Stimulated activated naive CD8-positive, alpha-beta T cell treated with anti-CD3 and anti-CD28 coated beads, Interleukin-15, Interleukin-2, amounts not matched to agents 100 ng/mL and 50 ng/mL, for 24 hours (primary cell): Measurements from ENCODE around the gene MBTD1.
"Not testable (repeated sequence)": the region's sequence is repeated elsewhere in the genome, so short reads cannot be mapped to it uniquely, and the experiment has no call there.

ENCODE experiments used
- H3K27ac Mint-ChIP-seq: one replicate; pipeline ENCODE4 v1.8.0; 2021; ENCODE audit warnings: mild to moderate bottlenecking, mixed read lengths
- H3K27me3 Mint-ChIP-seq: one replicate; pipeline ENCODE4 v1.8.0; 2021; ENCODE audit warnings: mixed read lengths
- H3K36me3 Mint-ChIP-seq: one replicate; pipeline ENCODE4 v1.8.0; 2021; ENCODE audit warnings: low read depth, mixed read lengths
- H3K4me1 Mint-ChIP-seq: one replicate; pipeline ENCODE4 v1.8.0; 2021; ENCODE audit warnings: low read depth, mixed read lengths
- H3K4me3 Mint-ChIP-seq: one replicate; pipeline ENCODE4 v1.8.0; 2021; ENCODE audit warnings: mild to moderate bottlenecking, mixed read lengths
- H3K9me3 Mint-ChIP-seq: one replicate; pipeline ENCODE4 v1.8.0; 2021; ENCODE audit warnings: mixed read lengths

The MBTD1 gene

DNA sequence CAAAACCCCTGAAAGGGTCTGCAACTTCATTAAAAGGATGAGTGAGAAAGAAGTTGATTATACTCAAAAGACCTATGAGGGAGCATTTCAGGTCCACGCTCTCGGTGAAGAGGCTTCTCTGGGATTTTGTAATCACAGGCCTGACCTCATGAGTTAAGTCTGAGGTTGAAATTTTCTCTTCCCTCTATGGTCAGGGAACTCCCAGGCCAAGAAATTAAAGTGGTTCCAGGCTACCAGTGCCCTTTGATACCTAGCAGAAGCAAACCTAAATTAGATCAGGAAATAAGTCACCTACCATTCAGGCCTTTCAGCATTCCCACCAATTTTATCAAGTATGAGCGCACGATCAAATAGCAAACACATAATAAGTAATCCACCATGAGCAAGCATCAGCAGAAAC lies 27.9 kb downstream of the MBTD1 start:
- Mint-ChIP-seq H3K4me3 (no peak overlapping the region), H3K9me3 (no peaks in the 10 kb centered on the region), H3K27me3 (no peaks in the 10 kb centered on the region), H3K36me3 (peaks cover 15% of the 10 kb centered on the region), H3K27ac (no peak overlapping the region), H3K4me1 (peaks cover 32% of the 10 kb centered on the region)

DNA sequence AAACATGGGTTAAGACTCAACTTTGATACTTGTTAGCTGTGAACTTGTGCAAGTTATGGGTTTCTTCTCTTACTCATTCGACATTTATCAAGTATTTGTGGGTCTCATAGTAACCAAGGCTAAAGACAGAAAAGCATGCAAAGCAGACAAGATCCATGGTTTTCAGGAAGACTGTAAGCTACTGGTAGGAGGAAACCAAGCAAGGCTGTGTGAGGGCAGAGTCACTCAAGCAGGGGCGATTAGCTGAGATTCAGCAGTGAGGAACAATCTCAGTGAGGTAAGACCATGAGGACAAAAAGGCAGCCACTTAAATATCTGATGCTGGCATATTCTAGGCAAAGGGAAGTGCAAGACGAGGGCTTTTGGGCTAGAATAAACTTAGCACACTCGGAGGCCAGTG lies 29.5 kb downstream of the MBTD1 start:
- Mint-ChIP-seq H3K4me1 (peaks cover 34% of the 10 kb centered on the region), H3K9me3 (no peaks in the 10 kb centered on the region), H3K27ac (peak overlapping the region; percentile 42), H3K4me3 (no peak overlapping the region), H3K36me3 (peaks cover 15% of the 10 kb centered on the region), H3K27me3 (no peaks in the 10 kb centered on the region)

DNA sequence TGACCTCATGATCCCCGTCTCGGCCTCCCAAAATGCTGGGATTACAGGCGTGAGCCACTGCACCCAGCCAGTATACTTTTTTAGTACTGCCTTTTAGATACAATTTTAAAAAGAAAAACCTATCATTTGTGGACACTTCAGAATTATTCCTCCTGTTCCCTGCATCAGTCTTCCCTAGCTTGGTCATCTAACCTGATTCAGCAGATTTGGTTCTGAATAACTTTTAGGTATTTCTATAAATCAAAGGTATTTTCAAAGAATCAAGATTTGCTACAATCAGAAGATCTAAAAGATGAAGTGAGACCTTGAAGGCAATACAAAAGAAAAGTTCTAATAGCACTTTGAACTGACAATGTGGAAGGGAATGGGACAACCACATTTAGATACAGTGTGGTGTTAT lies 30.0 kb downstream of the MBTD1 start:
- Mint-ChIP-seq H3K27me3 (no peaks in the 10 kb centered on the region), H3K4me1 (peaks cover 38% of the 10 kb centered on the region), H3K36me3 (peaks cover 17% of the 10 kb centered on the region), H3K4me3 (no peak overlapping the region), H3K27ac (no peak overlapping the region), H3K9me3 (no peaks in the 10 kb centered on the region)

DNA sequence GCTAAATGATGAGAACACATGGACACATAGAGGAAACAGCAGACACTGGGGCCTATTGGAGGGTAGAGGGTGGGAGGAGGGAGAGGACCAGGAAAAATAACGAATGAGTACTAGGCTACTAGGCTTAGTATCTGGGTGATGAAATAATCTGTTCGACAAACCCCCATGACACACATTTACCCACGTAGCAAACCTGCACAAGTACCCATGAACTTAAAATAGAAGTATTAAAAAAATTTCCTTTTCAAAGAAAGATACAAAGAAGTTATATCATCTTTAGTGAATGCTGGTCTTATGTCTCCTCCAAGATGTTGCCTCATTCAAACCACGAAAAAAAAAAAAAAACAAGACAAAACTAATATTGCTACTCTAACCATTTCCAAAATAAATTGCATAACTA lies 31.7 kb downstream of the MBTD1 start:
- H3K27me3 Mint-ChIP-seq = no peaks in the 10 kb centered on the region
- H3K36me3 Mint-ChIP-seq = peaks cover 22% of the 10 kb centered on the region
- no peak overlapping the region for H3K27ac Mint-ChIP-seq
- no peak overlapping the region for H3K4me3 Mint-ChIP-seq
- no peaks in the 10 kb centered on the region for H3K9me3 Mint-ChIP-seq
- peaks cover 42% of the 10 kb centered on the region for H3K4me1 Mint-ChIP-seq

DNA sequence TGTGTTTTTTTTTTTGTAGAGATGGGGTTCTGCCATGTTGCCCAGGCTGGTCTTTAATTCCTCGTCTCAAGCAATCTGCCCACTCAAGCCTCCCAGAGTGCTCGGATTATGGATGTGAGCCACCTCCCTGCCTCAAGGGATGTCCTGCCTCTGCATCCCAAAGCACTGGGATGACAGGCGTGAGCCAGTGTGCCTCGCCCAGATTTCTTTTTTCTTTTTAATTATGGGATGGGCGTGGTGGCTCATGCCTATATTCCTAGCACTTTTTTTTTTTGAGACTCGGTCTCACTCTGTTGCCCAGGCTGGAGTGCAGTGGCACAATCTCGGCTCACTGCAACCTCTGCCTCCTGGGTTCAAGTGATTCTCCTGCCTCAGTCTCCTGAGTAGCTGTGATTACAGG lies 34.3 kb downstream of the MBTD1 start:
- H3K27me3 Mint-ChIP-seq, H3K4me3 Mint-ChIP-seq, H3K9me3 Mint-ChIP-seq, H3K27ac Mint-ChIP-seq: not testable (repeated sequence)
- Mint-ChIP-seq H3K4me1 (peaks cover 34% of the 10 kb centered on the region), H3K36me3 (peaks cover 34% of the 10 kb centered on the region)

DNA sequence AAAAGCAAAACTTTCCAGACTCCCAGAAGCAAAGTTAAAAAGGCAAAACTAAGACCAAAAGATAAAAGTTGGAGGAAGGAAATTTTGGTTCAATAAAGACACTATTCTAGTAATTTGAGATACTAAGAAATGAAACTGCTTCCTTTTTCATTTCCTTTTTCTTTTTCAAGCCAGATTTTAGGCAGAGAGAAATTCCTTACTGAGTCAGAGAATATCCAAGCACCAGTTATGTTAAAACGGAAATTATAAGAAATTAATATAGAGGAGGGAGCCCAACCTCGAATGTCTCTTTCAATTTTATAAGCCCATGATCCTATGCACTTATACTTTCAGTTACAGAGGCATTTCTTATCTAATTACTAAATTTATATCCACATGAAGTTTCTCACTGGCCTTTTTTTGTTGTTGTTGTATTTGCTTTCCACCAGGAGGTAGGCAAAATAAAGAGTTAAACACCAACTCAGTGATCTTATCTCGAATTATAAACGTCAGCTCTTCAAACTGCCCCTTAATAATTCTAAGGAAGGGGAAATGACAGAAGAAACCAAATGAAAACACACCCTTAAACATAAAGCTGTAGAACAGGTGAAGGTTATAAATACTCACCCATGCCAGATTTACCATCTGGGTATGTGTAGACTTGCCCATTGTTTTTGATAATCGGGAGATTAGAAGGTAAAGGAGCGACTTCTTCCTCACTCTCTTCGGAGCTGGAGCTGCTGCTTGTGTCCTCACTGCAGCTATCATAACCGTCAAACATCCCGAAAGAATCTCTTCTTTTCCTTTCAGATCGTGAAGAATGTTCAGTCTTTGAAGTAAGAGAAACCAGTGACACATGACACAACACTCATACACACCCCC lies 35.2 kb downstream of the MBTD1 start:
- peak overlapping the region; percentile 34 for H3K27ac Mint-ChIP-seq
- no peaks in the 10 kb centered on the region for H3K9me3 Mint-ChIP-seq
- no peak overlapping the region for H3K4me3 Mint-ChIP-seq
- peaks cover 26% of the 10 kb centered on the region for H3K4me1 Mint-ChIP-seq
- peaks cover 36% of the 10 kb centered on the region for H3K36me3 Mint-ChIP-seq
- H3K27me3 Mint-ChIP-seq = no peaks in the 10 kb centered on the region

DNA sequence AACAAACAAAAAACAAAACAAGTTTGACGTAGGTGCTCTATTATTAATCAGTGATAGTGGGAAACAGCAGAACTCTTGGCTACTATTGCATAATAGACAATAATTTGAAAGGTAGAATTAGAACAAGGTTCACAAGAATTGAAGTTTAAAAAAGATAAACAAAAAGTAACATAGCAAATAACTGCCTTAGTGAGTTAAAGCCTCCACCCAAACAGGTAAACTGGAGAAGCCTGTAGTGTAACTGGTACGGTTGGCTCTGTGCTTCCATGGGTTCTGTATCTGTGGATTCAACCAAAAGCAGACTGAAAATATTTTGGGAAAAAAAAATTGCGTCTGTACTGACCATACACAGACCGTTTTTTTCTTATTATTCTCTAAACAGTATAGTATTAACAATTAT lies 38.5 kb downstream of the MBTD1 start:
- H3K27me3 Mint-ChIP-seq = no peaks in the 10 kb centered on the region
- no peak overlapping the region for H3K4me3 Mint-ChIP-seq
- peaks cover 17% of the 10 kb centered on the region for H3K4me1 Mint-ChIP-seq
- peaks cover 56% of the 10 kb centered on the region for H3K36me3 Mint-ChIP-seq
- no peaks in the 10 kb centered on the region for H3K9me3 Mint-ChIP-seq
- no peak overlapping the region for H3K27ac Mint-ChIP-seq

DNA sequence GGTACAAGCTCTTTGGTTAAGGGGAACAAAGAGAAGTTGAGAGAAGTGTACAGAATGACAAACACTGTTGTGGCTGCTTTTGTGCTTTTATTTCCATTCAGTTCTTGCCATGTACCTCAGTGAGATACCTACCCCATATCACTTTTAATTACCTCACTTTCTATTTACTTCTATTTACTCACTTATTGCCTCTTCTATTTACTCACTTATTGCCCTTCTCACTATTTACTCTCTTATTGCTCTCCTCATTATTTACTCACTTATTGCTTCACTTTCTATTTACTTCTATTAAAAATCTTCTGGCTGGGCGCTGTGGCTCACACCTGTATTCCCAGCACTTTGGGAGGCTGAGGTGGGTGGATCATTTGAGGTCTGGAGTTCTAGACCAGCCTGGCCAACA lies 41.9 kb downstream of the MBTD1 start:
- H3K27ac Mint-ChIP-seq = no peak overlapping the region
- peaks cover 59% of the 10 kb centered on the region for H3K36me3 Mint-ChIP-seq
- no peak overlapping the region for H3K4me3 Mint-ChIP-seq
- no peaks in the 10 kb centered on the region for H3K9me3 Mint-ChIP-seq
- no peaks in the 10 kb centered on the region for H3K27me3 Mint-ChIP-seq
- H3K4me1 Mint-ChIP-seq = no peaks in the 10 kb centered on the region

DNA sequence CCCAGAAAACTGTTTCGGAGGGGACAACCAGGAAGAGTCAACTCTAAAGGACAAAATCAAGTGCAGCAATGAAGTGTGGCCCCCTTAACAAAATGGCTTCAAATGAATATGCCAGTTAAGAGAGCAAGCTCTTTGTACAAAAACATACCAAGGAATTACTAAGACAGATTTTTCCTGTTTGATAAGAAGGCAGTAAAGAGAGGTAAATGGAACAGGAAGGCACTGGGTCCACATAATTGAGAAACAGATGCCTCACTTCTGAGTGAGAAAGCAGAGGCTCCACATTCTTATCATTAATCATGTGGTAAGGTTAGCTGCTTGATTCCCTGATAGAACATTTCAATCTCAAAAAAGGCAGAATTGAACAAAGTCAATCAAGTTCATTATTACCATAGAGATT lies 44.9 kb downstream of the MBTD1 start:
- Mint-ChIP-seq H3K9me3 (no peaks in the 10 kb centered on the region), H3K4me3 (no peak overlapping the region), H3K36me3 (peaks cover 57% of the 10 kb centered on the region), H3K4me1 (no peaks in the 10 kb centered on the region), H3K27ac (no peak overlapping the region), H3K27me3 (no peaks in the 10 kb centered on the region)

DNA sequence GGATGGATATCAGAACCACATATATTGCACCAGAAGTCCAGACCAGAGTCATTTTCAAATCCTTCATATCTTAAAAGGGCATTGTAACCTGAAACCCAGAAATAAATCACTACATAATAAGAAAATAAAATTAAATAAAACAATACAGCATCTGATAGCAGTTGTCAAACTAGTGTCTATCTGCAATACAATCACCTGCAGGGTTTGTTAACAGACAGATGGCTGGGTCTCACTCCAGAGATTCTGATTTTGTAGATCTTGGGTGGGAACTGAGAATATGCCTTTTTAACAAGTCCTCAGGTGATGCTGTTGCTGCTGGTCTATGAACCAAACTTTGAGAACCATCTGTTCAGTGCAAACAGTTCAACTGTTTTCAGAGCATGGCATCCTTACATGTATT lies 56.0 kb downstream of the MBTD1 start:
- Mint-ChIP-seq H3K4me1 (no peaks in the 10 kb centered on the region), H3K27ac (no peak overlapping the region), H3K4me3 (no peak overlapping the region), H3K9me3 (no peaks in the 10 kb centered on the region), H3K36me3 (peaks cover 30% of the 10 kb centered on the region), H3K27me3 (no peaks in the 10 kb centered on the region)

DNA sequence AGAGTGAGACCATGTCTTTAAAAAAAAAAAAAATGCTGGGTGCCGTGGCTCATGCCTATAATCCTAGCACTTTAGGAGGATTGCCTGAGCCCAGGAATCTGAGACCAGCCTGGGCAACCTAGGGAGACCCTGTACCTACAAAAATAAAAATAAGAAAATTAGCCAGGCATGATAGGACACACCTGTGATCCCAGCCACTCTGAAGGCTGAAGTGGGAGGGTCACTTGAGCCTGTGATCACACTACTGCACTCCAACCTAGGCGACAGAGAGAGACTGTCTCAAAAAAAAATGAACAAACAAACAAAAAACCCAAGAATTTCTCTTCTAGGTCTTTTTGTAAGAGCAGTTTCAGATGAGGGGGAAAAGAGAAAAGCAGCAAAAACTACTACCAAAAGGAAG lies 59.0 kb downstream of the MBTD1 start:
- H3K4me1 Mint-ChIP-seq = no peaks in the 10 kb centered on the region
- no peaks in the 10 kb centered on the region for H3K27me3 Mint-ChIP-seq
- H3K4me3 Mint-ChIP-seq = no peak overlapping the region
- peaks cover 38% of the 10 kb centered on the region for H3K36me3 Mint-ChIP-seq
- no peaks in the 10 kb centered on the region for H3K9me3 Mint-ChIP-seq
- peak overlapping the region; percentile 57 for H3K27ac Mint-ChIP-seq

DNA sequence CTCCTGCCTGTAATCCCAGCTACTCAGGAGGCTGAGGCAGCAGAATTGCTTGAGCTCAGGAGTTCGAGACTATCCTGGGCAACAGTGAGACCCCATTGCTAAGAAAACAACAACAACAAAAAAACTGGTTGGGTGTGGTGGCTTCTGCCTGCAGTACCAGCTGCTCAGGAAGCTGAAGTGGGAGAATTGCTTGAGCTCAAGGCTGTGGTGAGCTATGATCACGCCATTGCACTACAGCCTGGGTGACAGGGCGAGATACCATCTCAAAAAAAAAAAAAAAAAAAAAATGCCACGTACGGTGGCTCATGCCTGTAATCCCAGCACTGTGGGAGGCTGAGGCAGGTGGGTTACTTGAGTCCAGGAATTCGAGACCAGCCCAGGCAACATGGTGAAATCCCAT lies 59.6 kb downstream of the MBTD1 start:
- Mint-ChIP-seq H3K4me3 (no peak overlapping the region), H3K36me3 (peaks cover 35% of the 10 kb centered on the region), H3K27ac (no peak overlapping the region), H3K4me1 (no peaks in the 10 kb centered on the region), H3K9me3 (no peaks in the 10 kb centered on the region), H3K27me3 (no peaks in the 10 kb centered on the region)

DNA sequence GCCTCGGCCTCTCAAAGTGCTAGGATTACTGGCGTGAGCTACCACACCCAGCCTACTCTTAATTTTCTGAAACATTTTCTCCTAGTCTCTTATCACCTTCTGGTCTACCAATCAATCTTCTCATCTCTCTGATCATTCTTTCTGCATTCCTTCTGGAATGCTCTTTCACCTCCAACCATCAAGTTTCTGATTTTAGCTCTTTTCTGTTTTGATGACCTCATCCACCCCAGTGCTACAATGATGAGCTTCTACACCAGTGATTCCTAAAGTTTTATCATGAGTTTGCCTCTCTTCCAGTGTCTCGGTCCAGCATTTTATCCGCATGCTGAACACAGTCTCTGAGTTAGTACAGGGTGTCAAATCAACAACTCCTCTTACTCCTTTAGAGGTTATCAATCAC lies 62.1 kb downstream of the MBTD1 start:
- Mint-ChIP-seq H3K27ac (peak overlapping the region; percentile 6), H3K9me3 (no peaks in the 10 kb centered on the region), H3K36me3 (peaks cover 36% of the 10 kb centered on the region), H3K4me3 (no peak overlapping the region), H3K4me1 (no peaks in the 10 kb centered on the region), H3K27me3 (no peaks in the 10 kb centered on the region)

DNA sequence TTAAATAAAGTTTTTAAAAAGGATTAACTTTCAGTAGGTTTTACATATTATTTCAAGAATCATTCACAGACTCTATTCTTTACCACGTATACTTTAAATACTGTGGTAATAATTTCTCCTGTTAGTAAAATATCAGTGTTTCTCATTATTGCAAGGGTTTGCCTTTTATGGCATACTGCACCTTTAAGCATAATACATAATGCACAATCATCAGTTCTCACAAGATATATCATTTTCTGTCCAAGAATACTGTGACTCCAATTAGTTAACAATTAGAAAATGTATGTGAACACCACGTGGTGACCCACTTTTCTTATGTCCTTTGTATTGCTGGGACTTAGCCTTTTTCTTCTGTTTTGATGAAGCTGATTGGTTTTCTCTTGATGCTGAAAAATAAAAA lies 68.0 kb downstream of the MBTD1 start:
- Mint-ChIP-seq H3K27ac (no peak overlapping the region), H3K4me3 (no peak overlapping the region), H3K9me3 (no peaks in the 10 kb centered on the region), H3K36me3 (peaks cover 31% of the 10 kb centered on the region), H3K27me3 (no peaks in the 10 kb centered on the region), H3K4me1 (no peaks in the 10 kb centered on the region)

DNA sequence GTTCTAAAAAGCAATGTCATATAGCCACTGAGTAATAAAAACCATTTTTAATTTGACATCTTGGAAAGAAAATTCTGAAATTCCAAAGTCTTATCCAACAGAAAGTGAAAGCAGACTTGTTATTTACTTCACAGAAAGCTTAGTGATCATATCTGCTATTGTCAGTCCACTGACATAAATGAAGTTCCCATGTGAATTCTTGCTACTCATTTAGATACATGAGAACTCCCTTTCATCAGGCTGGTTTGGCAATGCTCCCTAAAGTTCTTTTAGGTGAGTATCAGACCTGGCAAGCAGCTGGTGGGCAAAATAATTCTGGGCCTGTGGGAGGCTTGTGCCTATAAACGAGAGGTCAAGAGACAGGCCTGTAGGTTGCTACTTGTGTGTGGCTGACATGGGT lies 70.2 kb downstream of the MBTD1 start:
- Mint-ChIP-seq H3K9me3 (no peaks in the 10 kb centered on the region), H3K36me3 (peaks cover 46% of the 10 kb centered on the region), H3K4me3 (no peak overlapping the region), H3K27me3 (no peaks in the 10 kb centered on the region), H3K4me1 (no peaks in the 10 kb centered on the region), H3K27ac (peak overlapping the region; percentile 24)

DNA sequence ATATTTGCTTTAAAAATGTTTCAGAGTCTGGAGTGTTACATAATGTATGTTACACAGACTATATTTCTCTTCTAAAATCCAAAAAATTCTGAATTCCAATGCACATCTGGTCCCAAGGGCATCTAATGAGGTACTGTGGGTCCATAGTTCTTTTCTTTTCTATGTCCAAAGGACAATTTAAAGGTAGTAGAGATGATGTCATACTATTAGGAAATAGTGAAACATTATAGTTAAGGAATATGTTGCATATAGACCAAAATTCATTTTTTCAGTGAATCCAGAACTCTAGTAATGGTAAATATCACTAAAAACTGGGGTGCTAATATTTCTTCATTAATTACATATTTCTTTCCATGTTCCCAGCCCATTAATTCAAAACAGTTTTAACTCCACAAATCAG lies 70.7 kb downstream of the MBTD1 start:
- peaks cover 51% of the 10 kb centered on the region for H3K36me3 Mint-ChIP-seq
- H3K27me3 Mint-ChIP-seq = no peaks in the 10 kb centered on the region
- H3K9me3 Mint-ChIP-seq = no peaks in the 10 kb centered on the region
- H3K27ac Mint-ChIP-seq = peak overlapping the region; percentile 24
- H3K4me1 Mint-ChIP-seq = no peaks in the 10 kb centered on the region
- H3K4me3 Mint-ChIP-seq = no peak overlapping the region
